ENCODE data around the gene RPS21. TPM values are rescaled to one million over a fixed set of nuclear protein-coding genes. Genes with fewer than 3 reads are reported as not detected.
A peak's percentile ranks its signal among the peaks of the same experiment; 100 is the strongest.

RPS21 gene
- total RNA-seq, 1 experiment from 2014 or later, result 2,488 TPM

GRCh38 chr20:62381842-62382241 is 5.1 kb upstream of the RPS21 start:
- CTCF ChIA-PET, result interaction anchor here (0.9 to 1.9 kb wide), 6 partner anchors 8 to 371 kb away, joined by 4 to 25 read pairs (median 10); partner anchors contain the start of gene ADRM1
- H3K79me2 ChIP-seq (ENCODE audit: insufficient read depth, low read length), result peaks cover 34% of the 10 kb centered on the region
- no peak overlapping the region for H3K4me2 ChIP-seq (ENCODE audit: low read length)
- RAD21 ChIA-PET (ENCODE audit: low non-redundant PET in 1 of 2, low total read pairs in 2 of 2, uncharacterized antibody in 2 of 2, unreplicated experiment in 2 of 2), result interaction anchor here in 1 of 2 experiments (1.0 kb wide), 1 partner anchor 80 kb away, joined by 8 read pairs; the partner anchor contains the start of gene ADRM1
- ATAC-seq (no peak), DNase-seq (ENCODE audit: low read depth, low spot score) (no peak)
- H3K4me1 ChIP-seq (ENCODE audit: control insufficient read depth in 1 of 2, insufficient read depth in 2 of 2, low read length in 2 of 2), result peaks cover 23 to 44% of the 10 kb centered on the region in 2 experiments
- H3K27me3 ChIP-seq (ENCODE audit: insufficient read depth, low read length), result no peaks in the 10 kb centered on the region
- intact Hi-C loops (cut with micrococcal nuclease), result loop anchor here (1.0 to 5.0 kb wide), 2 partner anchors 80 to 370 kb away; partner anchors contain the start of gene ADRM1
- no peak overlapping the region for H2AFZ ChIP-seq (ENCODE audit: low read depth, low read length, poor library complexity, severe bottlenecking)
- H3K9me3 ChIP-seq (ENCODE audit: control insufficient read depth in 1 of 2, insufficient read depth in 1 of 2, low read depth in 1 of 2, low read length in 2 of 2), result no peaks in the 10 kb centered on the region
- H3K9ac ChIP-seq (ENCODE audit: low read length), result no peak overlapping the region
- H3K27ac ChIP-seq (ENCODE audit: low read depth, low read length), result peak overlapping the region; percentile 43; the same call in 1 of the 2 replicates
- H4K20me1 ChIP-seq (ENCODE audit: insufficient read depth), result no peaks in the 10 kb centered on the region
- BruUV-seq (replicated peaks), result no TSS peak
- H3K4me3 ChIP-seq (replicated peaks in 1 of 2; ENCODE audit: low read depth in 1 of 2, low read length in 2 of 2), result no peak overlapping the region
- POLR2A ChIA-PET, result interaction anchor here (1.0 kb wide), 1 partner anchor 13 kb away, joined by 3 read pairs; no protein-coding TSS in a partner anchor
- TF ChIP-seq ZFX (IDR thresholded peaks at IDR 0.05), result no peak
- TF ChIP-seq EZH2 (IDR thresholded peaks at IDR 0.05), result no peak
- no peak for TF ChIP-seq CTCF (IDR thresholded peaks at IDR 0.05 in 2 of 3, conservative IDR thresholded peaks at IDR 0.05 in 1 of 3; ENCODE audit: borderline replicate concordance in 1 of 3, insufficient read depth in 1 of 3, low read depth in 2 of 3, low read length in 2 of 3)
- H3K9me2 ChIP-seq (ENCODE audit: insufficient read depth), result no peaks in the 10 kb centered on the region
- peaks cover 0 to 5% of the 10 kb centered on the region in 2 experiments; a peak in 1 of 4 replicates for H3K36me3 ChIP-seq (ENCODE audit: control insufficient read depth in 1 of 2, insufficient read depth in 2 of 2, low read length in 2 of 2)

Data from HCT116 (cell line).